Nephron (organoid): Measurements from ENCODE around the gene SGPP2.
A peak's percentile ranks its signal among the peaks of the same experiment; 100 is the strongest.

Source experiments
- H3K27ac Mint-ChIP-seq, 3 experiments: 2 replicates each; pipeline ENCODE4 v1.8.0; 2020; ENCODE audit warnings: mixed read lengths in 3 of 3, mild to moderate bottlenecking in 2 of 3, moderate library complexity in 1 of 3
- H3K27me3 Mint-ChIP-seq: 2 replicates; pipeline ENCODE4 v1.8.0; 2021; ENCODE audit warnings: low read depth, mild to moderate bottlenecking, moderate library complexity, mixed read lengths
- H3K36me3 Mint-ChIP-seq: 2 replicates; pipeline ENCODE4 v1.8.0; 2020; ENCODE audit warnings: low read depth, mixed read lengths
- H3K4me1 Mint-ChIP-seq: 2 replicates; pipeline ENCODE4 v1.8.0; 2020; ENCODE audit warnings: mixed read lengths
- H3K4me3 Mint-ChIP-seq, 3 experiments: 2 replicates each; pipeline ENCODE4 v1.8.0; 2020; ENCODE audit warnings: mild to moderate bottlenecking in 3 of 3, mixed read lengths in 3 of 3, moderate library complexity in 2 of 3
- H3K9me3 Mint-ChIP-seq: 2 replicates; pipeline ENCODE4 v1.8.0; 2020; ENCODE audit warnings: mixed read lengths
- CTCF ChIP-seq, 3 experiments: fragments of 200-600 bp; sonication (generic); IDR thresholded peaks; one replicate each; pipeline ENCODE4 v1.5.0; 2021; ENCODE audit warnings: antibody characterized with exemption in 3 of 3; ENCODE audit not compliant: unreplicated experiment in 3 of 3

The SGPP2 gene

GRCh38 chr2:222506230-222506935 is 82.0 kb downstream of the SGPP2 start:
- Mint-ChIP-seq H3K4me1 (no peaks in the 10 kb centered on the region), H3K27ac (no peak overlapping the region), H3K9me3 (no peaks in the 10 kb centered on the region), H3K36me3 (no peaks in the 10 kb centered on the region), H3K27me3 (no peaks in the 10 kb centered on the region), H3K4me3 (no peak overlapping the region)
- no peak for TF ChIP-seq CTCF (IDR thresholded peaks at IDR 0.05; ENCODE audit: unreplicated experiment in 3 of 3)

GRCh38 chr2:222514901-222515300 is 90.6 kb downstream of the SGPP2 start:
- peaks cover 3% of the 10 kb centered on the region for H3K27me3 Mint-ChIP-seq
- no peak for TF ChIP-seq CTCF (IDR thresholded peaks at IDR 0.05; ENCODE audit: unreplicated experiment in 3 of 3)
- H3K27ac Mint-ChIP-seq, result no peak overlapping the region
- H3K4me3 Mint-ChIP-seq, result no peak overlapping the region
- H3K4me1 Mint-ChIP-seq, result peaks cover 20% of the 10 kb centered on the region
- no peaks in the 10 kb centered on the region for H3K36me3 Mint-ChIP-seq
- peaks cover 4% of the 10 kb centered on the region for H3K9me3 Mint-ChIP-seq

GRCh38 chr2:222518570-222519381 is 94.4 kb downstream of the SGPP2 start:
- no peaks in the 10 kb centered on the region for H3K36me3 Mint-ChIP-seq
- no peak for TF ChIP-seq CTCF (IDR thresholded peaks at IDR 0.05; ENCODE audit: unreplicated experiment in 3 of 3)
- H3K27ac Mint-ChIP-seq, result peak overlapping the region; percentile 44 to 74 (median 48)
- H3K4me3 Mint-ChIP-seq, result no peak overlapping the region
- peaks cover 4% of the 10 kb centered on the region for H3K9me3 Mint-ChIP-seq
- H3K4me1 Mint-ChIP-seq, result peaks cover 22% of the 10 kb centered on the region
- H3K27me3 Mint-ChIP-seq, result peaks cover 7% of the 10 kb centered on the region

- Mint-ChIP-seq H3K4me1 (peaks cover 41% of the 10 kb centered on the region), H3K36me3 (no peaks in the 10 kb centered on the region), H3K27ac (no peak overlapping the region), H3K4me3 (no peak overlapping the region), H3K27me3 (peaks cover 11% of the 10 kb centered on the region), H3K9me3 (peaks cover 6% of the 10 kb centered on the region)
- no peak for TF ChIP-seq CTCF (IDR thresholded peaks at IDR 0.05; ENCODE audit: unreplicated experiment in 3 of 3)
Observed at GRCh38 chr2:222521099-222521498, 96.8 kb downstream of the SGPP2 start.

GRCh38 chr2:222522082-222522481 is 97.7 kb downstream of the SGPP2 start:
- H3K27ac Mint-ChIP-seq, result no peak overlapping the region
- peaks cover 5% of the 10 kb centered on the region for H3K9me3 Mint-ChIP-seq
- TF ChIP-seq CTCF (IDR thresholded peaks at IDR 0.05; ENCODE audit: unreplicated experiment in 3 of 3), result no peak
- peaks cover 8% of the 10 kb centered on the region for H3K27me3 Mint-ChIP-seq
- peaks cover 6% of the 10 kb centered on the region for H3K36me3 Mint-ChIP-seq
- no peak overlapping the region for H3K4me3 Mint-ChIP-seq
- H3K4me1 Mint-ChIP-seq, result peaks cover 38% of the 10 kb centered on the region
